Measurements from ENCODE around the gene LRP11.
"Not testable (repeated sequence)": the region's sequence is repeated elsewhere in the genome, so short reads cannot be mapped to it uniquely, and the experiment has no call there.

LRP11 gene

GRCh38 chr6:149851461-149852110 lies 12.6 kb downstream of the LRP11 start:
- Histone ChIP-seq H3K36me3 (ENCODE audit: control insufficient read depth, insufficient read depth, low read length) (no peaks in the 10 kb centered on the region), H3K27me3 (replicated peaks; ENCODE audit: control insufficient read depth, insufficient read depth, low read length, poor library complexity, severe bottlenecking) (no peaks in the 10 kb centered on the region), H3K9me3 (ENCODE audit: control insufficient read depth, low read length) (no peaks in the 10 kb centered on the region), H3K27ac (ENCODE audit: insufficient read depth, low read length, poor library complexity, severe bottlenecking) (no peak overlapping the region), H3K4me1 (ENCODE audit: control insufficient read depth, insufficient read depth, low read length, poor library complexity, severe bottlenecking) (no peaks in the 10 kb centered on the region), H3K4me3 (ENCODE audit: insufficient read depth, low read depth, low read length, poor library complexity, severe bottlenecking) (no peak overlapping the region)
- DNase-seq, result no peak

GRCh38 chr6:149848343-149848742 lies 15.8 kb downstream of the LRP11 start:
- DNase-seq; H3K9me3 ChIP-seq (ENCODE audit: control insufficient read depth, low read length); H3K4me3 ChIP-seq (ENCODE audit: insufficient read depth, low read depth, low read length, poor library complexity, severe bottlenecking); H3K36me3 ChIP-seq (ENCODE audit: control insufficient read depth, insufficient read depth, low read length); H3K27me3 ChIP-seq (replicated peaks; ENCODE audit: control insufficient read depth, insufficient read depth, low read length, poor library complexity, severe bottlenecking); H3K4me1 ChIP-seq (ENCODE audit: control insufficient read depth, insufficient read depth, low read length, poor library complexity, severe bottlenecking); H3K27ac ChIP-seq (ENCODE audit: insufficient read depth, low read length, poor library complexity, severe bottlenecking): not testable (repeated sequence)

GRCh38 chr6:149847939-149848267 lies 16.3 kb downstream of the LRP11 start:
- no peaks in the 10 kb centered on the region for H3K27me3 ChIP-seq (replicated peaks; ENCODE audit: control insufficient read depth, insufficient read depth, low read length, poor library complexity, severe bottlenecking)
- no peaks in the 10 kb centered on the region for H3K4me1 ChIP-seq (ENCODE audit: control insufficient read depth, insufficient read depth, low read length, poor library complexity, severe bottlenecking)
- H3K27ac ChIP-seq (ENCODE audit: insufficient read depth, low read length, poor library complexity, severe bottlenecking), result no peak overlapping the region
- H3K9me3 ChIP-seq (ENCODE audit: control insufficient read depth, low read length), result no peaks in the 10 kb centered on the region
- no peak overlapping the region for H3K4me3 ChIP-seq (ENCODE audit: insufficient read depth, low read depth, low read length, poor library complexity, severe bottlenecking)
- DNase-seq, result no peak
- H3K36me3 ChIP-seq (ENCODE audit: control insufficient read depth, insufficient read depth, low read length), result no peaks in the 10 kb centered on the region

- Histone ChIP-seq H3K9me3 (ENCODE audit: control insufficient read depth, low read length) (no peaks in the 10 kb centered on the region), H3K27me3 (replicated peaks; ENCODE audit: control insufficient read depth, insufficient read depth, low read length, poor library complexity, severe bottlenecking) (no peaks in the 10 kb centered on the region), H3K4me3 (ENCODE audit: insufficient read depth, low read depth, low read length, poor library complexity, severe bottlenecking) (no peak overlapping the region), H3K27ac (ENCODE audit: insufficient read depth, low read length, poor library complexity, severe bottlenecking) (no peak overlapping the region), H3K36me3 (ENCODE audit: control insufficient read depth, insufficient read depth, low read length) (no peaks in the 10 kb centered on the region), H3K4me1 (ENCODE audit: control insufficient read depth, insufficient read depth, low read length, poor library complexity, severe bottlenecking) (no peaks in the 10 kb centered on the region)
- DNase-seq, result no peak
These were observed 17.8 kb downstream of the LRP11 start for GRCh38 chr6:149846321-149846720.

- H3K4me1 ChIP-seq (ENCODE audit: control insufficient read depth, insufficient read depth, low read length, poor library complexity, severe bottlenecking), result no peaks in the 10 kb centered on the region
- DNase-seq, result no peak
These were observed 18.6 kb downstream of the LRP11 start for GRCh38 chr6:149845549-149845948.

DNA sequence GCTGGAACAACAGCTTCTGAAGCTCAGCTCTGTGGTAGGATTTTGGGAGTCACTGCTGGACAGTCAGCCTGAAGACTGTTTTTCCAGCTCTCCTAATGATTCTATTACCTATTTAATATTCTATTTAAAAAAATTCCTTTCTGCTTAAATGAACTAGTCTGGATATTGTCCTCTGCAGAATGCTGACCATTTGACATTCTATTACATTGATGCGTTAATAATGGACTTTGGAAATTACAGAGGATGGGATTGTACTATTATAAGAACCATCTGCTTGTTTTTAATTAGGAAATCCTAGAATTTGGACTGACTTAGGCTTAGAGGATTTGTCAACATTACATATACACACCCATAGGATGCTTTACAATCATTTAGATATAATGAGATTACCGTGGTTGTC lies 19.7 kb downstream of the LRP11 start:
- Histone ChIP-seq H3K4me1 (ENCODE audit: control insufficient read depth, insufficient read depth, low read length, poor library complexity, severe bottlenecking) (no peaks in the 10 kb centered on the region), H3K4me3 (ENCODE audit: insufficient read depth, low read depth, low read length, poor library complexity, severe bottlenecking) (no peak overlapping the region), H3K36me3 (ENCODE audit: control insufficient read depth, insufficient read depth, low read length) (no peaks in the 10 kb centered on the region), H3K9me3 (ENCODE audit: control insufficient read depth, low read length) (no peaks in the 10 kb centered on the region), H3K27me3 (replicated peaks; ENCODE audit: control insufficient read depth, insufficient read depth, low read length, poor library complexity, severe bottlenecking) (no peaks in the 10 kb centered on the region), H3K27ac (ENCODE audit: insufficient read depth, low read length, poor library complexity, severe bottlenecking) (no peak overlapping the region)
- no peak for DNase-seq

More at GRCh38 chr6:149845549-149845948, 18.6 kb downstream of the LRP11 start:
- no peaks in the 10 kb centered on the region for H3K36me3 ChIP-seq (ENCODE audit: control insufficient read depth, insufficient read depth, low read length)
- H3K9me3 ChIP-seq (ENCODE audit: control insufficient read depth, low read length), result no peaks in the 10 kb centered on the region
- no peaks in the 10 kb centered on the region for H3K27me3 ChIP-seq (replicated peaks; ENCODE audit: control insufficient read depth, insufficient read depth, low read length, poor library complexity, severe bottlenecking)
- H3K27ac ChIP-seq (ENCODE audit: insufficient read depth, low read length, poor library complexity, severe bottlenecking), result no peak overlapping the region
- no peak overlapping the region for H3K4me3 ChIP-seq (ENCODE audit: insufficient read depth, low read depth, low read length, poor library complexity, severe bottlenecking)

GRCh38 chr6:149844036-149844435 lies 20.1 kb downstream of the LRP11 start:
- not testable (repeated sequence) for H3K27ac ChIP-seq (ENCODE audit: insufficient read depth, low read length, poor library complexity, severe bottlenecking); H3K9me3 ChIP-seq (ENCODE audit: control insufficient read depth, low read length); DNase-seq; H3K4me3 ChIP-seq (ENCODE audit: insufficient read depth, low read depth, low read length, poor library complexity, severe bottlenecking); H3K36me3 ChIP-seq (ENCODE audit: control insufficient read depth, insufficient read depth, low read length); H3K27me3 ChIP-seq (replicated peaks; ENCODE audit: control insufficient read depth, insufficient read depth, low read length, poor library complexity, severe bottlenecking); H3K4me1 ChIP-seq (ENCODE audit: control insufficient read depth, insufficient read depth, low read length, poor library complexity, severe bottlenecking)

GRCh38 chr6:149843051-149843633 lies 21.0 kb downstream of the LRP11 start:
- H3K36me3 ChIP-seq (ENCODE audit: control insufficient read depth, insufficient read depth, low read length), result no peaks in the 10 kb centered on the region
- H3K27ac ChIP-seq (ENCODE audit: insufficient read depth, low read length, poor library complexity, severe bottlenecking), result no peak overlapping the region
- no peak overlapping the region for H3K4me3 ChIP-seq (ENCODE audit: insufficient read depth, low read depth, low read length, poor library complexity, severe bottlenecking)
- no peaks in the 10 kb centered on the region for H3K27me3 ChIP-seq (replicated peaks; ENCODE audit: control insufficient read depth, insufficient read depth, low read length, poor library complexity, severe bottlenecking)
- H3K9me3 ChIP-seq (ENCODE audit: control insufficient read depth, low read length), result no peaks in the 10 kb centered on the region
- H3K4me1 ChIP-seq (ENCODE audit: control insufficient read depth, insufficient read depth, low read length, poor library complexity, severe bottlenecking), result no peaks in the 10 kb centered on the region
- DNase-seq, result no peak

GRCh38 chr6:149842331-149842730 lies 21.8 kb downstream of the LRP11 start:
- Histone ChIP-seq H3K27ac (ENCODE audit: insufficient read depth, low read length, poor library complexity, severe bottlenecking) (no peak overlapping the region), H3K27me3 (replicated peaks; ENCODE audit: control insufficient read depth, insufficient read depth, low read length, poor library complexity, severe bottlenecking) (no peaks in the 10 kb centered on the region), H3K36me3 (ENCODE audit: control insufficient read depth, insufficient read depth, low read length) (no peaks in the 10 kb centered on the region), H3K4me1 (ENCODE audit: control insufficient read depth, insufficient read depth, low read length, poor library complexity, severe bottlenecking) (no peaks in the 10 kb centered on the region), H3K9me3 (ENCODE audit: control insufficient read depth, low read length) (no peaks in the 10 kb centered on the region), H3K4me3 (ENCODE audit: insufficient read depth, low read depth, low read length, poor library complexity, severe bottlenecking) (no peak overlapping the region)
- DNase-seq, result no peak

GRCh38 chr6:149840345-149841075 lies 23.6 kb downstream of the LRP11 start:
- Histone ChIP-seq H3K27ac (ENCODE audit: insufficient read depth, low read length, poor library complexity, severe bottlenecking) (no peak overlapping the region), H3K27me3 (replicated peaks; ENCODE audit: control insufficient read depth, insufficient read depth, low read length, poor library complexity, severe bottlenecking) (no peaks in the 10 kb centered on the region), H3K36me3 (ENCODE audit: control insufficient read depth, insufficient read depth, low read length) (no peaks in the 10 kb centered on the region), H3K4me1 (ENCODE audit: control insufficient read depth, insufficient read depth, low read length, poor library complexity, severe bottlenecking) (no peaks in the 10 kb centered on the region), H3K9me3 (ENCODE audit: control insufficient read depth, low read length) (no peaks in the 10 kb centered on the region), H3K4me3 (ENCODE audit: insufficient read depth, low read depth, low read length, poor library complexity, severe bottlenecking) (no peak overlapping the region)
- DNase-seq, result peak in 1 of 3 donors; percentile 3
